ENCODE data around the gene ZNF536.

ZNF536 gene

GRCh38 chr19:30543243-30543945 lies 171.2 kb downstream of the ZNF536 start:
- H3K4me3 ChIP-seq, result no peak overlapping the region
- no peak overlapping the region for H3K27ac ChIP-seq

GRCh38 chr19:30545752-30546151 lies 173.6 kb downstream of the ZNF536 start:
- no peak overlapping the region for H3K27ac ChIP-seq
- no peak overlapping the region for H3K4me3 ChIP-seq

- no peak overlapping the region for H3K27ac ChIP-seq
- no peak overlapping the region for H3K4me3 ChIP-seq
Observed at GRCh38 chr19:30546332-30546731, 174.1 kb downstream of the ZNF536 start.

- no peak overlapping the region for H3K4me3 ChIP-seq
- no peak overlapping the region for H3K27ac ChIP-seq
Observed at GRCh38 chr19:30547246-30547645, 175.1 kb downstream of the ZNF536 start.

- Histone ChIP-seq H3K27ac (no peak overlapping the region), H3K4me3 (no peak overlapping the region)
Observed at GRCh38 chr19:30549151-30549550, 177.0 kb downstream of the ZNF536 start.

GRCh38 chr19:30551271-30551670 lies 179.1 kb downstream of the ZNF536 start:
- no peak overlapping the region for H3K27ac ChIP-seq
- no peak overlapping the region for H3K4me3 ChIP-seq

GRCh38 chr19:30552593-30552992 lies 180.4 kb downstream of the ZNF536 start:
- no peak overlapping the region for H3K27ac ChIP-seq

GRCh38 chr19:30555075-30555790 lies 183.0 kb downstream of the ZNF536 start:
- H3K4me3 ChIP-seq, result no peak overlapping the region
- H3K27ac ChIP-seq, result no peak overlapping the region

More at GRCh38 chr19:30552593-30552992, 180.4 kb downstream of the ZNF536 start:
- no peak overlapping the region for H3K4me3 ChIP-seq

GRCh38 chr19:30555791-30556110 lies 183.6 kb downstream of the ZNF536 start:
- Histone ChIP-seq H3K27ac (no peak overlapping the region), H3K4me3 (no peak overlapping the region)

GRCh38 chr19:30556230-30556711 lies 184.1 kb downstream of the ZNF536 start:
- H3K4me3 ChIP-seq, result no peak overlapping the region

GRCh38 chr19:30557212-30557611 lies 185.0 kb downstream of the ZNF536 start:
- no peak overlapping the region for H3K27ac ChIP-seq

More at GRCh38 chr19:30556230-30556711, 184.1 kb downstream of the ZNF536 start:
- H3K27ac ChIP-seq, result no peak overlapping the region

GRCh38 chr19:30557927-30558557 lies 185.9 kb downstream of the ZNF536 start:
- H3K27ac ChIP-seq, result no peak overlapping the region
- no peak overlapping the region for H3K4me3 ChIP-seq

More at GRCh38 chr19:30557212-30557611, 185.0 kb downstream of the ZNF536 start:
- no peak overlapping the region for H3K4me3 ChIP-seq

GRCh38 chr19:30558793-30559192 lies 186.6 kb downstream of the ZNF536 start:
- no peak overlapping the region for H3K27ac ChIP-seq
- H3K4me3 ChIP-seq, result no peak overlapping the region

- Histone ChIP-seq H3K27ac (no peak overlapping the region), H3K4me3 (no peak overlapping the region)
Observed at GRCh38 chr19:30559446-30559845, 187.3 kb downstream of the ZNF536 start.

GRCh38 chr19:30562981-30563380 lies 190.8 kb downstream of the ZNF536 start:
- H3K4me3 ChIP-seq, result no peak overlapping the region
- no peak overlapping the region for H3K27ac ChIP-seq

- Histone ChIP-seq H3K4me3 (no peak overlapping the region), H3K27ac (no peak overlapping the region)
Observed at GRCh38 chr19:30563691-30564090, 191.5 kb downstream of the ZNF536 start.

GRCh38 chr19:30564551-30565011 lies 192.4 kb downstream of the ZNF536 start:
- no peak overlapping the region for H3K4me3 ChIP-seq
- no peak overlapping the region for H3K27ac ChIP-seq

- Histone ChIP-seq H3K27ac (no peak overlapping the region), H3K4me3 (no peak overlapping the region)
Observed at GRCh38 chr19:30565636-30566035, 193.5 kb downstream of the ZNF536 start.

GRCh38 chr19:30566681-30567420 lies 194.7 kb downstream of the ZNF536 start:
- no peak overlapping the region for H3K4me3 ChIP-seq
- no peak overlapping the region for H3K27ac ChIP-seq
